ENCODE measurements around the gene CFAP46. TPM values are rescaled to one million over a fixed set of nuclear protein-coding genes. Genes with fewer than 3 reads are reported as not detected.

CFAP46 gene
- polyA plus RNA-seq, 1 of the 3 experiments (the other 2 are of a cell fraction) = 3.9 TPM

- no peak for TF ChIP-seq CTCF (IDR thresholded peaks at IDR 0.05)
- no peak for TF ChIP-seq USF1 (IDR thresholded peaks at IDR 0.05; ENCODE audit: borderline replicate concordance, low read depth)
- TF ChIP-seq REST (IDR thresholded peaks at IDR 0.05; ENCODE audit: low read depth, low read length) = no peak
- TF ChIP-seq GATA2 (CRISPR knock-in tag; IDR thresholded peaks at IDR 0.05) = no peak
- no peak for TF ChIP-seq SMC3 (IDR thresholded peaks at IDR 0.05; ENCODE audit: low read depth, low read length)
- no peak for TF ChIP-seq JUND (IDR thresholded peaks at IDR 0.05)
- TF ChIP-seq EP300 (IDR thresholded peaks at IDR 0.05; ENCODE audit: borderline replicate concordance in 1 of 2, low read depth in 1 of 2, low read length in 1 of 2) = no peak
- no peak for TF ChIP-seq FOXM1 (IDR thresholded peaks at IDR 0.05; ENCODE audit: low read depth)
These were observed 156.5 kb downstream of the CFAP46 start, which contains the start of gene NKX6-2 (continued) for GRCh38 chr10:132785723-132786475.

- 57% methylated on average over 18 of the region's 111 CpGs for WGBS (ENCODE audit: low lambda C conversion rate)
- 0 out of 2 replicates have a peak, but pooled peaks cover 4% of the 10 kb centered on the region for H4K20me1 ChIP-seq (ENCODE audit: insufficient read depth)
- POLR2A ChIA-PET = no interaction called here
- TF ChIP-seq ZBTB33 (IDR thresholded peaks at IDR 0.05; ENCODE audit: borderline replicate concordance, low read depth) (no peak), USF2 (IDR thresholded peaks at IDR 0.05; ENCODE audit: borderline replicate concordance, low read depth, low read length) (no peak), TAF1 (IDR thresholded peaks at IDR 0.05; ENCODE audit: borderline replicate concordance, low read depth, low read length) (no peak), GATA2 (CRISPR knock-in tag; IDR thresholded peaks at IDR 0.05) (no peak), RAD21 (IDR thresholded peaks at IDR 0.05; ENCODE audit: low read length) (no peak), FOXM1 (IDR thresholded peaks at IDR 0.05; ENCODE audit: low read depth) (no peak), USF1 (IDR thresholded peaks at IDR 0.05; ENCODE audit: borderline replicate concordance, low read depth) (no peak), CHD2 (IDR thresholded peaks at IDR 0.05; ENCODE audit: low read length, partially characterized antibody) (no peak), EP300 (IDR thresholded peaks at IDR 0.05; ENCODE audit: borderline replicate concordance in 1 of 2, low read depth in 1 of 2, low read length in 1 of 2) (no peak), TCF12 (IDR thresholded peaks at IDR 0.05) (no peak), EZH2phosphoT487 (IDR thresholded peaks at IDR 0.05; ENCODE audit: borderline replicate concordance, low read depth) (no peak), NRF1 (IDR thresholded peaks at IDR 0.05; ENCODE audit: low read depth, low read length) (no peak), YY1 (IDR thresholded peaks at IDR 0.05; ENCODE audit: low read depth) (no peak)
These were observed 157.3 kb downstream of the CFAP46 start for GRCh38 chr10:132784866-132785722.

More at GRCh38 chr10:132784866-132785722, 157.3 kb downstream of the CFAP46 start:
- CTCF ChIA-PET = interaction anchor here (1.4 kb wide), 1 partner anchor 130 kb away, joined by 3 read pairs; no protein-coding TSS in a partner anchor
- no peak overlapping the region for H3K9ac ChIP-seq
- H2AFZ ChIP-seq (ENCODE audit: low read depth) = no peak overlapping the region
- H3K79me2 ChIP-seq (ENCODE audit: insufficient read depth) = no peaks in the 10 kb centered on the region
- DNase-seq = peak; percentile 69
- no peaks in the 10 kb centered on the region for H3K9me2 ChIP-seq
- H3K9me3 ChIP-seq = no peaks in the 10 kb centered on the region
- H3K4me3 ChIP-seq (ENCODE audit: low read depth in 2 of 2, low read length in 1 of 2) = no peak overlapping the region
- no peak overlapping the region for H3K4me2 ChIP-seq
- no peaks in the 10 kb centered on the region for H3K36me3 ChIP-seq (replicated peaks in 1 of 2; ENCODE audit: control insufficient read depth in 1 of 2, insufficient read depth in 2 of 2, low read length in 1 of 2)
- H3K27ac ChIP-seq (ENCODE audit: low read depth in 2 of 2, low read length in 1 of 2) = no peak overlapping the region
- H3F3A ChIP-seq (replicated peaks; ENCODE audit: insufficient read depth) = no peaks in the 10 kb centered on the region
- peaks cover 35% of the 10 kb centered on the region for H3K27me3 ChIP-seq (ENCODE audit: insufficient read depth)
- no peaks in the 10 kb centered on the region for H3K4me1 ChIP-seq (ENCODE audit: control insufficient read depth in 1 of 2, insufficient read depth in 2 of 2, low read depth in 1 of 2, low read length in 1 of 2)
